Lung (tissue), 12 donors: ENCODE measurements around the gene STK32B. TPM values are rescaled to one million over a fixed set of nuclear protein-coding genes. Genes with fewer than 3 reads are reported as not detected.

Experiments
- ATAC-seq: fragments of 200-7000 bp; cut with Tn5 transposase; one replicate; pipeline ENCODE4 v1.9.1; 2020; ENCODE audit warnings: moderate number of reproducible peaks; ENCODE audit not compliant: insufficient read depth, low FRiP score
- DNase-seq, 3 donors: peaks; one replicate each; pipeline ENCODE4 v3.0.0-alpha.2; 2013 to 2017
- H3K27ac ChIP-seq, 2 donors: one replicate each; pipeline ENCODE4 v1.5.1; 2013; ENCODE audit warnings: mild to moderate bottlenecking in 2 of 2, moderate library complexity in 2 of 2, control low read depth in 1 of 2, inconsistent platforms in 1 of 2, low read depth in 1 of 2, low read length in 1 of 2
- H3K27me3 ChIP-seq, 3 donors: one replicate each; pipeline ENCODE4 v1.5.1; 2013; ENCODE audit warnings: low read length in 2 of 3; ENCODE audit not compliant: control insufficient read depth in 3 of 3, insufficient read depth in 3 of 3
- H3K36me3 ChIP-seq, 4 donors: one replicate each; pipeline ENCODE4 v1.5.1; 2013; ENCODE audit warnings: low read length in 4 of 4, mild to moderate bottlenecking in 1 of 4, moderate library complexity in 1 of 4; ENCODE audit not compliant: control insufficient read depth in 4 of 4, insufficient read depth in 4 of 4
- H3K4me1 ChIP-seq, 5 donors: one replicate each; pipeline ENCODE4 v1.5.1; 2013; ENCODE audit warnings: low read length in 5 of 5, mild to moderate bottlenecking in 2 of 5, moderate library complexity in 1 of 5; ENCODE audit not compliant: control insufficient read depth in 5 of 5, insufficient read depth in 5 of 5
- H3K4me3 ChIP-seq: one replicate; pipeline ENCODE4 v1.5.1; 2013; ENCODE audit warnings: mild to moderate bottlenecking, control low read depth, moderate library complexity
- H3K9ac ChIP-seq, 2 donors: one replicate each; pipeline ENCODE4 v1.5.1; 2013; ENCODE audit warnings: low read length in 2 of 2, control low read depth in 1 of 2; ENCODE audit not compliant: insufficient read depth in 1 of 2
- H3K9me3 ChIP-seq, 4 donors: one replicate each; pipeline ENCODE4 v1.5.1; 2013; ENCODE audit warnings: low read length in 3 of 4, mild to moderate bottlenecking in 1 of 4, moderate library complexity in 1 of 4; ENCODE audit not compliant: control insufficient read depth in 4 of 4, insufficient read depth in 3 of 4
- CTCF ChIP-seq: IDR thresholded peaks from 2 replicates; pipeline ENCODE4 v1.5.1; 2012; ENCODE audit warnings: mild to moderate bottlenecking; ENCODE audit errors: control extremely low read depth, extremely low read depth
- WGBS, 2 donors: extraction: QIAGEN DNeasy Blood & Tissue Kit; methylation state at CpG; one replicate each; pipeline ENCODE4 v1.1.7; 2013; 5-methylcytosine and 5-hydroxymethylcytosine counted together
- polyA plus RNA-seq, 2 donors: library from polyadenylated mRNA; stranded (reverse); fragments of 200-250 nt; gene quantifications; one replicate each; pipeline ENCODE4 v1.2.1, GENCODE V29; 2013
- total RNA-seq, 2 donors: library from RNA; depleted of rRNA in 1 of 2; stranded (reverse); fragments of >200 nt in 1 of 2; gene quantifications; one replicate each; pipeline ENCODE4 v1.2.1, GENCODE V29; 2014 to 2021
- donor health status: control.
- donor health status: control.
- donor health status: Bipolar disorder and iron deficiency.
- donor health status: healthy.
- donor health status: DM: yes; HTN: yes; CAD: no.

STK32B gene
- total and polyA plus RNA-seq, 4 donors, result 0.29 to 2.2 (median 1.4) TPM

DNA sequence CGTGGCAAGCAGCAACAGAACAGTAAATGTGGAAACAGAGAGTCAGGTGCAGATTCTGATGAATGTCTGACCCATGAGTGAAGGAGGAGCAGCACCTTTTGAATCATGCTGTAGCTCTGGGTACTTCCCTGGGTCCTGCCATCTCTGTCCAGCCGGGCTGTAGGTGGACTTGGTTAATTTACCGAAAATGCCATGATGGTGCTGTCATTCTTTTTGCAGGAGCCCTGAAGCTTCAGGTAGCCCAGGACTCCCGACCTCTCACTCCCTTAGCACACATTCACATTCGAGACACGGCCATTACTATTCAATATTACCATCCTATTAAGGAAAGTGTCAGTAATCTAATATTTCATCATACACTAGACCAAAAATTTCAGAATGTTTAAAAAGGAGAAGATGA is 320.9 kb downstream of the STK32B start:
- Histone ChIP-seq H3K4me1 (no peaks in the 10 kb centered on the region), H3K27me3 (no peaks in the 10 kb centered on the region), H3K4me3 (no peak overlapping the region), H3K27ac (no peak overlapping the region), H3K9me3 (peaks cover 0 to 3% (median 0%) of the 10 kb centered on the region in 4 donors), H3K9ac (no peak overlapping the region), H3K36me3 (no peaks in the 10 kb centered on the region)
- 82 to 87% methylated on average over 6 of the region's 6 CpGs for WGBS, 2 donors
- no peak for TF ChIP-seq CTCF
- no peak for ATAC-seq
- no peak for DNase-seq

GRCh38 chr4:5373327-5373726 is 322.0 kb downstream of the STK32B start:
- no peak for TF ChIP-seq CTCF
- H3K9ac ChIP-seq, result no peak overlapping the region
- DNase-seq (no peak), ATAC-seq (no peak)
- H3K27me3 ChIP-seq, result no peaks in the 10 kb centered on the region
- 93 to 94% methylated on average over 4 of the region's 4 CpGs for WGBS, 2 donors
- no peak overlapping the region for H3K27ac ChIP-seq
- no peaks in the 10 kb centered on the region for H3K4me1 ChIP-seq
- no peak overlapping the region for H3K4me3 ChIP-seq
- peaks cover 0 to 5% (median 0%) of the 10 kb centered on the region in 4 donors for H3K9me3 ChIP-seq
- H3K36me3 ChIP-seq, result no peaks in the 10 kb centered on the region

- H3K36me3 ChIP-seq, result no peaks in the 10 kb centered on the region
- no peak overlapping the region for H3K4me3 ChIP-seq
- ATAC-seq, result no peak
- H3K27ac ChIP-seq, result no peak overlapping the region
- H3K9me3 ChIP-seq, result peaks cover 0 to 5% (median 0%) of the 10 kb centered on the region in 4 donors
- no peak for DNase-seq
- WGBS, 2 donors, result 76 to 79% methylated on average over 7 of the region's 7 CpGs
- no peak for TF ChIP-seq CTCF
- no peaks in the 10 kb centered on the region for H3K4me1 ChIP-seq
- no peaks in the 10 kb centered on the region for H3K27me3 ChIP-seq
- no peak overlapping the region for H3K9ac ChIP-seq
Measured at GRCh38 chr4:5374592-5374991, 323.3 kb downstream of the STK32B start.

GRCh38 chr4:5374994-5375393 is 323.7 kb downstream of the STK32B start:
- ATAC-seq (no peak), DNase-seq (no peak)
- no peak overlapping the region for H3K4me3 ChIP-seq
- H3K27me3 ChIP-seq, result no peaks in the 10 kb centered on the region
- H3K9me3 ChIP-seq, result peaks cover 0 to 5% (median 0%) of the 10 kb centered on the region in 4 donors
- 80 to 86% methylated on average over 6 of the region's 6 CpGs for WGBS, 2 donors
- H3K4me1 ChIP-seq, result no peaks in the 10 kb centered on the region
- H3K36me3 ChIP-seq, result no peaks in the 10 kb centered on the region
- TF ChIP-seq CTCF, result no peak
- H3K27ac ChIP-seq, result no peak overlapping the region
- no peak overlapping the region for H3K9ac ChIP-seq
